ENCODE measurements around the gene PANK4. TPM values are rescaled to one million over a fixed set of nuclear protein-coding genes. Genes with fewer than 3 reads are reported as not detected.

PANK4 gene
- total RNA-seq, 1 experiment from 2014 or later: 24.4 TPM

Other genes starting within 250 kb of the PANK4 start
- 23.2 and 25.9 TPM in 2 replicates for gene MORN1, start 135.0 kb downstream of the PANK4 start, total RNA-seq (2022)
- gene RER1, start 134.8 kb downstream of the PANK4 start, total RNA-seq (2022): 118 and 120 TPM in 2 replicates
- 22.3 and 24.0 TPM in 2 replicates for gene PEX10, start 114.0 kb downstream of the PANK4 start, total RNA-seq (2022)
- 3.1 and 4.1 TPM in 2 replicates for gene PLCH2, start 50.3 kb downstream of the PANK4 start, total RNA-seq (2022)
- gene HES5, start 3.7 kb upstream of the PANK4 start, total RNA-seq (2022): not detected in 2 replicates
- gene TNFRSF14, start 29.8 kb upstream of the PANK4 start, total RNA-seq (2022): 24.4 and 33.4 TPM in 2 replicates
- 31.0 and 51.5 TPM in 2 replicates for gene PRXL2B, start 60.2 kb upstream of the PANK4 start, total RNA-seq (2022)
- 5.6 and 10.9 TPM in 2 replicates for gene MMEL1, start 106.4 kb upstream of the PANK4 start, total RNA-seq (2022)